HCT116 (cell line): ENCODE results near the gene COMMD1. TPM values are rescaled to one million over a fixed set of nuclear protein-coding genes. Genes with fewer than 3 reads are reported as not detected.

Experiments
- ATAC-seq: fragments of 200-7000 bp; cut with Tn5 transposase; 2 replicates; pipeline ENCODE4 v1.9.1; 2020; ENCODE audit warnings: mild to moderate bottlenecking, moderate library complexity
- BruUV-seq: library from RNA; stranded (reverse); fragments of 400-500 nt; replicated peaks from 2 replicates; lab custom pipeline; 2021; lab: Mats Ljungman, UMichigan
- CTCF ChIA-PET: fragments of 300-600 bp; sonication (Branson Sonifier 250); formaldehyde crosslinking; loops from one replicate; lab custom pipeline; 2021; ENCODE audit warnings: antibody characterized with exemption; lab: Charles Lee
- POLR2A ChIA-PET: fragments of 300-600, 350-600 bp; sonication (Branson Sonifier 250); formaldehyde crosslinking; loops from one replicate; lab custom pipeline; 2021; ENCODE audit warnings: antibody characterized with exemption; lab: Charles Lee
- RAD21 ChIA-PET, 2 experiments: fragments of 300-600 bp; sonication (Branson Sonifier 250); formaldehyde crosslinking; loops; one replicate each; lab custom pipeline; 2023; ENCODE audit warnings: low total read pairs in 2 of 2; ENCODE audit not compliant: uncharacterized antibody in 2 of 2, unreplicated experiment in 2 of 2, low non-redundant PET in 1 of 2; lab: Charles Lee
- DNase-seq: peaks from one replicate; pipeline ENCODE4 v3.0.0-alpha.2; 2010; ENCODE audit warnings: low read depth, low spot score
- H2AFZ ChIP-seq: fragments of 200-600 bp; shearing (Covaris generic), sonication (generic); 2 replicates; pipeline ENCODE4 v1.6.1; 2017; ENCODE audit warnings: low read depth, mixed run types, mixed read lengths, antibody characterized with exemption, low read length; ENCODE audit not compliant: poor library complexity, severe bottlenecking
- H3K27ac ChIP-seq: 2 replicates; pipeline ENCODE4 v1.5.1; 2012; ENCODE audit warnings: low read depth, low read length
- H3K27me3 ChIP-seq: fragments of 200-600 bp; sonication (generic); 2 replicates; pipeline ENCODE4 v1.6.1; 2016; ENCODE audit warnings: mixed run types, low read length, mixed read lengths; ENCODE audit not compliant: insufficient read depth
- H3K36me3 ChIP-seq, 2 experiments: fragments of 200-500 bp in 1 of 2; fragments of 200-600 bp in 1 of 2; sonication (Bioruptor generic) in 1 of 2; sonication (generic) in 1 of 2; 2 replicates each; pipeline versions ENCODE4 v1.5.1 to v1.6.1; 2014 to 2016; ENCODE audit warnings: low read length in 2 of 2, inconsistent platforms in 1 of 2, mixed read lengths in 1 of 2, mixed run types in 1 of 2; ENCODE audit not compliant: insufficient read depth in 2 of 2, control insufficient read depth in 1 of 2
- H3K4me1 ChIP-seq, 2 experiments: fragments of 200-600 bp in 1 of 2; sonication (generic) in 1 of 2; 2 replicates each; pipeline versions ENCODE4 v1.5.1 to v1.6.1; 2012 to 2017; ENCODE audit warnings: low read length in 2 of 2, inconsistent platforms in 1 of 2, mild to moderate bottlenecking in 1 of 2, mixed read lengths in 1 of 2, mixed run types in 1 of 2, moderate library complexity in 1 of 2; ENCODE audit not compliant: insufficient read depth in 2 of 2, control insufficient read depth in 1 of 2
- H3K4me2 ChIP-seq: fragments of 200-600 bp; sonication (generic); 2 replicates; pipeline ENCODE4 v1.6.1; 2017; ENCODE audit warnings: mixed run types, low read length, mixed read lengths
- H3K4me3 ChIP-seq, 2 experiments: fragments of 200-600 bp in 1 of 2; sonication (generic) in 1 of 2; replicated peaks in 1 of 2; 2 replicates each; pipeline ENCODE4 v1.5.1; 2011 to 2016; ENCODE audit warnings: low read length in 2 of 2, control low read depth in 1 of 2, low read depth in 1 of 2, mild to moderate bottlenecking in 1 of 2, mixed read lengths in 1 of 2, mixed run types in 1 of 2
- H3K79me2 ChIP-seq: fragments of 200-600 bp; sonication (generic); 2 replicates; pipeline ENCODE4 v1.6.1; 2017; ENCODE audit warnings: mild to moderate bottlenecking, mixed run types, low read length, moderate library complexity, mixed read lengths; ENCODE audit not compliant: insufficient read depth
- H3K9ac ChIP-seq: fragments of 200-600 bp; sonication (generic); 2 replicates; pipeline ENCODE4 v1.6.1; 2016; ENCODE audit warnings: low read length, mixed read lengths
- H3K9me2 ChIP-seq: fragments of 200-600 bp; sonication (generic), shearing (Covaris generic); 2 replicates; pipeline ENCODE4 v1.6.1; 2017; ENCODE audit warnings: mixed run types, mild to moderate bottlenecking, moderate library complexity; ENCODE audit not compliant: insufficient read depth
- H3K9me3 ChIP-seq, 2 experiments: fragments of 200-500 bp in 1 of 2; fragments of 200-600 bp in 1 of 2; sonication (Bioruptor generic) in 1 of 2; sonication (generic) in 1 of 2; 2 replicates each; pipeline ENCODE4 v1.6.1; 2014 to 2017; ENCODE audit warnings: low read length in 2 of 2, mixed read lengths in 2 of 2, inconsistent platforms in 1 of 2, low read depth in 1 of 2, mild to moderate bottlenecking in 1 of 2, mixed run types in 1 of 2, moderate library complexity in 1 of 2; ENCODE audit not compliant: control insufficient read depth in 1 of 2, insufficient read depth in 1 of 2
- H4K20me1 ChIP-seq: fragments of 200-600 bp; sonication (generic), shearing (Covaris generic); 2 replicates; pipeline ENCODE4 v1.6.1; 2017; ENCODE audit warnings: mixed run types, mild to moderate bottlenecking, moderate library complexity; ENCODE audit not compliant: insufficient read depth
- CBX3 ChIP-seq: IDR thresholded peaks from 2 replicates; pipeline ENCODE4 v1.6.1; 2012; ENCODE audit warnings: low read depth
- CTCF ChIP-seq, 3 experiments: fragments of 200-600 bp in 1 of 3; sonication (generic) in 1 of 3; IDR thresholded peaks in 2 of 3; conservative IDR thresholded peaks in 1 of 3; 2 replicates each; pipeline ENCODE4 v1.5.1; 2012 to 2017; ENCODE audit warnings: low read depth in 2 of 3, low read length in 2 of 3, antibody characterized with exemption in 1 of 3, borderline replicate concordance in 1 of 3, control low read depth in 1 of 3, mild to moderate bottlenecking in 1 of 3, mixed read lengths in 1 of 3, mixed run types in 1 of 3, moderate library complexity in 1 of 3; ENCODE audit not compliant: insufficient read depth in 1 of 3
- EZH2 ChIP-seq: fragments of 200-600 bp; sonication (generic); IDR thresholded peaks from 2 replicates; pipeline ENCODE4 v1.6.1; 2017; ENCODE audit warnings: antibody characterized with exemption, mixed run types
- EZH2phosphoT487 ChIP-seq: fragments of 200-600 bp; IDR thresholded peaks from 2 replicates; pipeline ENCODE4 v1.6.1; 2018; ENCODE audit warnings: antibody characterized with exemption, borderline replicate concordance
- MAX ChIP-seq: IDR thresholded peaks from 2 replicates; pipeline ENCODE4 v1.6.1; 2012
- POLR2AphosphoS5 ChIP-seq: IDR thresholded peaks from 2 replicates; pipeline ENCODE4 v1.6.1; 2011; ENCODE audit warnings: mild to moderate bottlenecking, low read depth, low read length, moderate library complexity
- RAD21 ChIP-seq: IDR thresholded peaks from 2 replicates; pipeline ENCODE4 v1.6.1; 2012; ENCODE audit warnings: low read depth, mild to moderate bottlenecking
- YY1 ChIP-seq: IDR thresholded peaks from 2 replicates; pipeline ENCODE4 v1.6.1; 2011; ENCODE audit warnings: low read length, low read depth, moderate library complexity, mild to moderate bottlenecking; ENCODE audit not compliant: insufficient replicate concordance; ENCODE audit errors: extremely low read depth
- ZNF274 ChIP-seq: fragments of 200-500 bp; sonication (Bioruptor generic); IDR thresholded peaks from 2 replicates; pipeline ENCODE4 v1.6.1; 2014; ENCODE audit warnings: mild to moderate bottlenecking, low read depth, low read length, inconsistent platforms
- intact Hi-C: fragments of 100-400 bp; cut with micrococcal nuclease; formaldehyde crosslinking; loops from 2 replicates; pipeline ENCODE4 v1.10.0; 2022
- total RNA-seq: library from RNA; stranded (reverse); gene quantifications from one replicate; pipeline ENCODE4 v1.2.1, GENCODE V29; 2021; ENCODE audit not compliant: unreplicated experiment

The COMMD1 gene
- total RNA-seq, 1 experiment from 2014 or later: 16.1 TPM

- no peak for TF ChIP-seq POLR2AphosphoS5
- no peak for TF ChIP-seq EZH2
- no peak for TF ChIP-seq ZNF274
- TF ChIP-seq MAX: no peak
Measured at GRCh38 chr2:62032096-62032495, 126.6 kb downstream of the COMMD1 start (continued).

- Histone ChIP-seq H3K27ac (no peak overlapping the region), H3K4me2 (no peak overlapping the region), H3K36me3 (no peaks in the 10 kb centered on the region), H3K27me3 (no peaks in the 10 kb centered on the region), H3K9ac (no peak overlapping the region), H3K4me3 (no peak overlapping the region), H2AFZ (no peak overlapping the region), H4K20me1 (no peaks in the 10 kb centered on the region), H3K79me2 (no peaks in the 10 kb centered on the region), H3K9me3 (no peaks in the 10 kb centered on the region), H3K4me1 (no peaks in the 10 kb centered on the region), H3K9me2 (no peaks in the 10 kb centered on the region)
- RAD21 ChIA-PET: no interaction called here
- BruUV-seq: no TSS peak
- intact Hi-C loops: no loop called here
- ATAC-seq (no peak), DNase-seq (no peak)
- POLR2A ChIA-PET: no interaction called here
- no peak for TF ChIP-seq EZH2phosphoT487
- no peak for TF ChIP-seq YY1
- TF ChIP-seq CTCF (IDR thresholded peaks at IDR 0.05 in 2 of 3, conservative IDR thresholded peaks at IDR 0.05 in 1 of 3; ENCODE audit: borderline replicate concordance in 1 of 3, insufficient read depth in 1 of 3, low read depth in 2 of 3, low read length in 2 of 3): no peak
- TF ChIP-seq RAD21: no peak
- no peak for TF ChIP-seq MAX
- no peak for TF ChIP-seq CBX3
- CTCF ChIA-PET: no interaction called here
Measured at GRCh38 chr2:62034715-62035114, 129.2 kb downstream of the COMMD1 start.
